H1 (cell line): Measurements from ENCODE around the gene SUZ12. TPM values are rescaled to one million over a fixed set of nuclear protein-coding genes. Genes with fewer than 3 reads are reported as not detected.
"Not testable (repeated sequence)": the region's sequence is repeated elsewhere in the genome, so short reads cannot be mapped to it uniquely, and the experiment has no call there.

Experiments
- CTCF ChIA-PET: fragments of 300-600 bp; sonication (Branson Sonifier 250); formaldehyde crosslinking; loops from one replicate; lab custom pipeline; 2021; ENCODE audit not compliant: partially characterized antibody; lab: Charles Lee
- POLR2A ChIA-PET: fragments of 300-600 bp; sonication (Branson Sonifier 250); formaldehyde crosslinking; loops from one replicate; lab custom pipeline; 2021; ENCODE audit warnings: inconsistent platforms; ENCODE audit not compliant: partially characterized antibody; lab: Charles Lee
- DNase-seq, 2 experiments: peaks; one replicate each; pipeline versions ENCODE4 v3.0.0 to v3.0.0-alpha.2; 2010 to 2022; ENCODE audit warnings: low spot score in 2 of 2, low read depth in 1 of 2, mixed read lengths in 1 of 2
- FAIRE-seq: peaks from 2 replicates; lab custom pipeline; 2011; peaks lifted over from hg19 to GRCh38; lab: Jason Lieb, UNC
- H2AFZ ChIP-seq: 2 replicates; pipeline ENCODE4 v1.8.1; 2012; ENCODE audit warnings: low read length, inconsistent platforms
- H2AK5ac ChIP-seq: 2 replicates; pipeline ENCODE4 v1.6.1; 2013; ENCODE audit warnings: low read depth, low read length
- H2BK120ac ChIP-seq: replicated peaks from 2 replicates; pipeline ENCODE3; 2013; ENCODE audit warnings: low read depth, low read length, inconsistent platforms
- H2BK12ac ChIP-seq: 2 replicates; pipeline ENCODE4 v1.6.1; 2013; ENCODE audit warnings: low read depth, low read length
- H2BK15ac ChIP-seq: 2 replicates; pipeline ENCODE4 v1.6.1; 2013; ENCODE audit warnings: low read length
- H2BK20ac ChIP-seq: 2 replicates; pipeline ENCODE4 v1.6.1; 2013; ENCODE audit warnings: low read length
- H2BK5ac ChIP-seq: 2 replicates; pipeline ENCODE4 v1.6.1; 2013; ENCODE audit warnings: low read depth, low read length
- H3K14ac ChIP-seq: 2 replicates; pipeline ENCODE4 v1.6.1; 2013; ENCODE audit warnings: inconsistent platforms; ENCODE audit not compliant: insufficient read length
- H3K18ac ChIP-seq: 2 replicates; pipeline ENCODE4 v1.6.1; 2013; ENCODE audit warnings: low read length; ENCODE audit errors: extremely low read depth
- H3K23ac ChIP-seq: 2 replicates; pipeline ENCODE4 v1.6.1; 2013; ENCODE audit warnings: inconsistent platforms; ENCODE audit not compliant: insufficient read length
- H3K23me2 ChIP-seq: 2 replicates; pipeline ENCODE4 v1.6.1; 2013; ENCODE audit warnings: low read depth, low read length
- H3K27ac ChIP-seq: 2 replicates; pipeline ENCODE4 v1.6.1; 2011; ENCODE audit warnings: low read depth, low read length, inconsistent platforms
- H3K27me3 ChIP-seq, 4 experiments: replicated peaks in 1 of 4; 1 replicate in 1 of 4; 2 replicates in 3 of 4; pipeline versions ENCODE4 v1.6.1 to v1.8.1; 2011 to 2013; ENCODE audit warnings: low read length in 3 of 4, mild to moderate bottlenecking in 3 of 4, inconsistent platforms in 2 of 4, mixed read lengths in 2 of 4, moderate library complexity in 1 of 4; ENCODE audit not compliant: control insufficient read depth in 3 of 4, insufficient read depth in 3 of 4; ENCODE audit errors: extremely low read depth in 1 of 4
- H3K36me3 ChIP-seq, 4 experiments: 2 replicates each; pipeline versions ENCODE4 v1.6.1 to v1.8.1; 2011 to 2013; ENCODE audit warnings: mild to moderate bottlenecking in 4 of 4, low read length in 3 of 4, moderate library complexity in 2 of 4, control low read depth in 1 of 4, inconsistent platforms in 1 of 4; ENCODE audit not compliant: insufficient read depth in 4 of 4, control insufficient read depth in 2 of 4
- H3K4ac ChIP-seq: replicated peaks from 2 replicates; pipeline ENCODE3; 2013; ENCODE audit warnings: low read length, low read depth, mixed read lengths, inconsistent platforms; ENCODE audit not compliant: insufficient read length
- H3K4me1 ChIP-seq, 4 experiments: replicated peaks in 1 of 4; 1 replicate in 1 of 4; 2 replicates in 3 of 4; pipeline versions ENCODE4 v1.6.1 to v1.8.1; 2011 to 2013; ENCODE audit warnings: low read length in 3 of 4, inconsistent platforms in 2 of 4, mixed read lengths in 1 of 4; ENCODE audit not compliant: insufficient read depth in 4 of 4, control insufficient read depth in 3 of 4
- H3K4me2 ChIP-seq, 2 experiments: 2 replicates each; pipeline versions ENCODE4 v1.6.1 to v1.8.1; 2011 to 2013; ENCODE audit warnings: low read depth in 2 of 2, low read length in 2 of 2, control low read depth in 1 of 2, inconsistent platforms in 1 of 2, mild to moderate bottlenecking in 1 of 2; ENCODE audit not compliant: insufficient read depth in 1 of 2
- H3K4me3 ChIP-seq, 4 experiments: fragments of 200-600, 300-600 bp in 1 of 4; sonication (generic), shearing (Covaris generic), sonication (Bioruptor Twin) in 1 of 4; 2 replicates each; pipeline versions ENCODE4 v1.5.1 to v1.8.1; 2011 to 2016; ENCODE audit warnings: low read length in 4 of 4, low read depth in 3 of 4, control low read depth in 2 of 4, inconsistent platforms in 2 of 4, mild to moderate bottlenecking in 2 of 4, mixed read lengths in 1 of 4, moderate library complexity in 1 of 4; ENCODE audit not compliant: insufficient read depth in 2 of 4; ENCODE audit errors: extremely low read depth in 1 of 4
- H3K56ac ChIP-seq: replicated peaks from 2 replicates; pipeline ENCODE3; 2013; ENCODE audit warnings: low read depth, mild to moderate bottlenecking, mixed read lengths, low read length, inconsistent platforms; ENCODE audit not compliant: insufficient read length
- H3K79me1 ChIP-seq: 2 replicates; pipeline ENCODE4 v1.6.1; 2013; ENCODE audit warnings: low read depth, low read length, control low read depth
- H3K79me2 ChIP-seq, 2 experiments: 2 replicates each; pipeline versions ENCODE4 v1.6.1 to v1.8.1; 2012 to 2013; ENCODE audit warnings: low read length in 2 of 2, mild to moderate bottlenecking in 2 of 2, inconsistent platforms in 1 of 2; ENCODE audit not compliant: insufficient read depth in 2 of 2, control insufficient read depth in 1 of 2
- H3K9ac ChIP-seq, 4 experiments: replicated peaks in 1 of 4; 1 replicate in 1 of 4; 2 replicates in 3 of 4; pipeline versions ENCODE4 v1.6.1 to v1.8.1; 2011 to 2013; ENCODE audit warnings: low read depth in 3 of 4, low read length in 3 of 4, control low read depth in 2 of 4, mild to moderate bottlenecking in 2 of 4, moderate library complexity in 2 of 4, inconsistent platforms in 1 of 4; ENCODE audit errors: extremely low read depth in 1 of 4
- H3K9me3 ChIP-seq, 2 experiments: 2 replicates each; pipeline versions ENCODE4 v1.6.1 to v1.8.1; 2012 to 2013; ENCODE audit warnings: mild to moderate bottlenecking in 2 of 2, moderate library complexity in 2 of 2, control low read depth in 1 of 2, inconsistent platforms in 1 of 2, low read depth in 1 of 2, low read length in 1 of 2, mixed read lengths in 1 of 2; ENCODE audit not compliant: insufficient read depth in 2 of 2
- H4K20me1 ChIP-seq, 2 experiments: replicated peaks in 1 of 2; 2 replicates each; pipeline versions ENCODE3 to v1.8.1; 2011 to 2013; ENCODE audit warnings: inconsistent platforms in 2 of 2, low read length in 2 of 2, mild to moderate bottlenecking in 1 of 2; ENCODE audit not compliant: insufficient read depth in 2 of 2, control insufficient read depth in 1 of 2
- H4K5ac ChIP-seq: 2 replicates; pipeline ENCODE4 v1.6.1; 2013; ENCODE audit warnings: low read length, low read depth, mixed read lengths, inconsistent platforms; ENCODE audit not compliant: insufficient read length
- H4K8ac ChIP-seq: 2 replicates; pipeline ENCODE4 v1.8.0; 2013; ENCODE audit warnings: mild to moderate bottlenecking, moderate library complexity, low read length, inconsistent platforms; ENCODE audit not compliant: insufficient read depth; ENCODE audit errors: extremely low read depth
- H4K91ac ChIP-seq: replicated peaks from 2 replicates; pipeline ENCODE3; 2013; ENCODE audit warnings: low read length, mixed read lengths, inconsistent platforms; ENCODE audit not compliant: insufficient read length
- WGBS, 2 experiments: shearing (Covaris generic) in 1 of 2; methylation state at CpG; one replicate each; pipeline versions ENCODE4 v1.1.6 to v1.1.7; 2013 to 2015; ENCODE audit warnings: low lambda C conversion rate in 2 of 2, mixed read lengths in 2 of 2, inconsistent platforms in 1 of 2, low coverage in 1 of 2, missing lambda C conversion rate in 1 of 2; ENCODE audit not compliant: insufficient replicate concordance in 2 of 2, insufficient coverage in 1 of 2, insufficient read length in 1 of 2; ENCODE audit errors: extremely low coverage in 1 of 2, missing lambda C conversion rate in 1 of 2; 5-methylcytosine and 5-hydroxymethylcytosine counted together
- polyA plus RNA-seq, 7 experiments: library from polyadenylated mRNA; depleted of rRNA in 3 of 7; stranded (reverse) in 5 of 7; unstranded in 2 of 7; fragments of >200 nt in 5 of 7; fragments of 200-250 nt in 2 of 7; gene quantifications; 1 replicate in 5 of 7; 2 replicates in 1 of 7; 4 replicates in 1 of 7; pipeline versions ENCODE4 v1.2.1 to v1.2.3, GENCODE V29; 2011 to 2013; ENCODE audit warnings: missing spikeins in 2 of 7, mixed read lengths in 2 of 7
- total RNA-seq: library from RNA; stranded (reverse); fragmentation: NEBNext Ultra II Directional; extraction: Animal tissue kit (Norgen Biotek cat#: 25700); gene quantifications from 2 replicates; pipeline ENCODE4 v1.2.1, GENCODE V29; 2021

Gene SUZ12
- total and polyA plus RNA-seq, 2 of the 8 experiments (the other 6 are each of a cell fraction or from before 2014, with no cell fraction given): 9.1 to 34.6 TPM

DNA sequence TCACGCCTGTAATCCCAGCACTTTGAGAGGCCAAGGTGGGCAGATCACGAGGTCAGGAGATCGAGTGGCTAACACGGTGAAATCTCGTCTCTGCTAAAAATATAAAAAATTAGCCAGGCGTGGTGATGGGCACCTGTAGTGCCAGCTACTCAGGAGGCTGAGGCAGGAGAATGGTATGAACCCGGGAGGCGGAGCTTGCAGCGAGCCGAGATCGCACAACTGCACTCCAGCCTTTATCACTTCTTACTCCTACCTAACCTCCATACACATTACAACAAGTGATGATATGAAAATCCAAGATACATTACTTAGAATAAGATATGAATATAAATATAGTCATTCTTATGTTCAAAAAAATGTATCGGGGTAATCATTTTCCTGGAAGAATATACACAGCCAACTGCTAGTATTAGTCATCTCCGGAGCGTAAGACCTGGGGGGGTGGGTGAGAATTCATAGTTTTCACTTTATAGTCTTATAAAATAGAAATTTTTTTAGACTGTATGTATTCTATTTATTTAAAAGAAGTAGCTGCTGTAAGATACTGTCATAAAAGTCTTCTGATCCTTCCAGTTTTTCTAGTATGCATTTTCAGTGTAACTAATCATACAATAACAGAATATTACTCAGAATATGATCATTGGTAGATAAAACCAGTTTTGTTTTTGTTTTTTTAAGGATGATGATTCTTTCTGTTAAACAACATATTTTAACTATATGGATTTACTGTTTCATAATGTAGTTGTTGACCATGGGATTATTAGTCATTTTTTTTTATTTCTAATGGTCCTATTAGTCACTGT is 37.7 kb downstream of the SUZ12 start:
- H3K4me2 ChIP-seq, H3K79me2 ChIP-seq, H2BK120ac ChIP-seq, H3K14ac ChIP-seq, H3K27ac ChIP-seq, H3K9ac ChIP-seq, H3K27me3 ChIP-seq, H3K18ac ChIP-seq, H2BK15ac ChIP-seq, H4K91ac ChIP-seq, H3K23me2 ChIP-seq, H4K8ac ChIP-seq, DNase-seq, H3K4me3 ChIP-seq, H2BK12ac ChIP-seq, H4K20me1 ChIP-seq, H4K5ac ChIP-seq, H2BK20ac ChIP-seq, H3K79me1 ChIP-seq, H2BK5ac ChIP-seq, H3K4ac ChIP-seq, H3K9me3 ChIP-seq, H3K23ac ChIP-seq, H2AK5ac ChIP-seq, FAIRE-seq, H2AFZ ChIP-seq, H3K56ac ChIP-seq, H3K4me1 ChIP-seq, CTCF ChIA-PET: not testable (repeated sequence)
- POLR2A ChIA-PET: interaction anchor here (0.7 kb wide), 1 partner anchor 17 kb away, joined by 3 read pairs; no protein-coding TSS in a partner anchor
- peaks cover 0 to 25% (median 13%) of the 10 kb centered on the region in 4 experiments; a peak in 4 of 8 replicates for H3K36me3 ChIP-seq
- WGBS, 2 experiments: 98% methylated on average over 14 of the region's 14 CpGs; no CpG with 5 or more reads in 1 of the 2 experiments
